ENCODE measurements around the gene ACRBP.

ACRBP gene

DNA sequence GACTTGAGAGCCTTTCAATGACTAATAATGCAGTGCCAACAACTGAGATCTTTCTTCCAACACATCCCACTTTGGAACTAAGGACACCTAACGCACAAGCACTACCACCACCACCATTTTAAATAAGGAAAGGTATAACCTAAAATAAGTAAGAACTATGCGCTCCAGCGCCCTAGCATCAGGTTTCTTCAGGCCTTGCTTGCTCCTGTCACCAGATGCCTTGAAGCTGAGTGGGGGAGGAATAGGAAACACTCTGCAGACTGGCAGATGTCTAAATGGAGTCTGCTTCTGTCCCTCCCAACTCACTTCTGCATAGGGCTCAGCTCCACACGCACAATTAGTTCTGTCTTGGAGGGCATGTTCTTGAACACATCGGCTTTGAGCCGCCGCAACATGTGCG lies 55.1 kb downstream of the ACRBP start:
- TF ChIP-seq, protein P1, sequence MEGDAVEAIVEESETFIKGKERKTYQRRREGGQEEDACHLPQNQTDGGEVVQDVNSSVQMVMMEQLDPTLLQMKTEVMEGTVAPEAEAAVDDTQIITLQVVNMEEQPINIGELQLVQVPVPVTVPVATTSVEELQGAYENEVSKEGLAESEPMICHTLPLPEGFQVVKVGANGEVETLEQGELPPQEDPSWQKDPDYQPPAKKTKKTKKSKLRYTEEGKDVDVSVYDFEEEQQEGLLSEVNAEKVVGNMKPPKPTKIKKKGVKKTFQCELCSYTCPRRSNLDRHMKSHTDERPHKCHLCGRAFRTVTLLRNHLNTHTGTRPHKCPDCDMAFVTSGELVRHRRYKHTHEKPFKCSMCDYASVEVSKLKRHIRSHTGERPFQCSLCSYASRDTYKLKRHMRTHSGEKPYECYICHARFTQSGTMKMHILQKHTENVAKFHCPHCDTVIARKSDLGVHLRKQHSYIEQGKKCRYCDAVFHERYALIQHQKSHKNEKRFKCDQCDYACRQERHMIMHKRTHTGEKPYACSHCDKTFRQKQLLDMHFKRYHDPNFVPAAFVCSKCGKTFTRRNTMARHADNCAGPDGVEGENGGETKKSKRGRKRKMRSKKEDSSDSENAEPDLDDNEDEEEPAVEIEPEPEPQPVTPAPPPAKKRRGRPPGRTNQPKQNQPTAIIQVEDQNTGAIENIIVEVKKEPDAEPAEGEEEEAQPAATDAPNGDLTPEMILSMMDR (conservative IDR thresholded peaks at IDR 0.05): no peak
- TF ChIP-seq ZFX (IDR thresholded peaks at IDR 0.05): no peak
- H3K27ac ChIP-seq: no peak overlapping the region

All from C4-2B (cell line).